COR-L47 (cell line): Measurements from ENCODE around the gene LRP4.

ENCODE experiments used
- DNase-seq: peaks from one replicate; lab custom pipeline; 2025; lab: John Stamatoyannopoulos, UW

Gene LRP4

GRCh38 chr11:46845740-46846509, 72.4 kb downstream of the LRP4 start, which contains the start of gene CKAP5:
TSS of gene CKAP5 (minus strand) at chr11:46846280. CDS start at chr11:46821231, 25,049 bp downstream.
- peak; percentile 91 for DNase-seq

GRCh38 chr11:46845440-46845739, 73.0 kb downstream of the LRP4 start:
- peak; percentile 39 for DNase-seq

- DNase-seq = no peak
These were observed 78.2 kb downstream of the LRP4 start for GRCh38 chr11:46840116-46840515.

DNA sequence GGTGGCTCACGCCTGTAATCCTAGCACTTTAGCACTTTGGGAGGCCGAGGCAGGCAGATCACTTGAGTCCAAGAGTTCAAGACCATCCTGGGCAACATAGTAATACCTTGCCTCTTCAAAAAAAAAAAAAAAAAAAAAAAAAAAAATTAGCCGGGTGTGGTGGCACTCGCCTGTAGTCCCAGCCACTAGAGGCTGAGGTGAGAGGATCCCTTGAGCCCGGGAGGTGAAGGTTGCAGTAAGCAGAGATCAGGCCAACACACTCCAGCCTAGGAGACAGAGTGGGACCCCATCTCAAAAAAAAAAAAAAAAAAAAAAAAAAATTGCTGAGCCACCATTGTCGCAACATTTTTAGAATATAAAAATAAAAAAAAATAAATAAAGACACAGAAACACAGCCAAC, 79.8 kb downstream of the LRP4 start:
- no peak for DNase-seq

- DNase-seq = no peak
These were observed 80.5 kb downstream of the LRP4 start for GRCh38 chr11:46837860-46838259.

DNA sequence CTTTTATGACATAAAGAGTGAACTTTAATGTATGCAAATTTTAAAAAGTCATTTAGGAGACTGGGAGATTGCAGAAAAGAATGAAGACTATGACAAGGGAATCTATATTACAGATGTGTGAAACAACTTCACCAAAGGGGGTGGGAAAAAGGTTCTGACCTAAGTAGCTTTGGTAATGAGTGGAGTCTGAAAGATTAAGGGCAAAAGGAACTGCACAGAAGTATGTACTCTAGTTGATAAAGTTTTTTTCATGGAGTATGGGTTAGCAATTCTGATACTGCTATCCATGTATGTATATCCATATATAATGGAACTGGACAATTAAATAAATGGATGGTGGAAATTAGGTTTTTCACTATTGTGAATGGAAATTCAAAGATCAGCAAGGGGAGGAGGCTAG, 81.5 kb downstream of the LRP4 start:
- no peak for DNase-seq

DNA sequence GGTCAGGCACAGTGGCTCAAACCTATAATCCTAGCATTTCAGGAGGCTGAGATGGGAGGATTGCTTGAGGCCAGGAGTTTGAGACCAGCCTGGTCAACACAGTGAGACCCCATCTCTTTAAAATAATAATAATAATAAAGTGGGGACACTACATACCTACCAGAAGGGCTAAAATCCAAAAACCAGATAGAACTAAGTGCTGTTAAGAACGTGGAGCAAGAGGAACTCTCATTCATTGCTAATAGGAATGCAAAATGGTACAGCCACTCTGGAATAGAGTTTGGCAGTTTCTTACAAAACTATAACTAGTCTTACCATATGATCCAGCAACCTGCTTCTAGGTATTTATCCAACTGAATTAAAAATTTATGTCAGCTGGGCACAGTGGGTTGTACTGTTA, 81.9 kb downstream of the LRP4 start:
- DNase-seq = no peak

DNA sequence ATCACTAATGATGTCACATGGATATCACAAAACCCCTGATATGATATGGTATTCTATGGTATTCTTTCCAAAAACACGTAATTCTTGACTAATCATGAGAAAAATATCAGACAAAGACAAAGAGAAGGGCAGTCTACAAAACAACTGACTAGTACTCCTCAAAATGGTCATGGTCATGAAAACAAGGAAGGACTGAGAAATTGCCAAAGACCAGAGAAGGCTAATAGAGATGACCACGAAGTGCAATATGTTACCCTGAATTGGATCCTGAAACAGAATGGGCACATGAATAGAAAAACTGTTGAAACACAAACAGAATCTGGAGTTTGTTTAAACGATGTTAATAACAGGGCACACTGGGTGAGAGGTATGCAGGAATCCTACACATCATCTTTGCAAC, 82.5 kb downstream of the LRP4 start:
- no peak for DNase-seq

DNA sequence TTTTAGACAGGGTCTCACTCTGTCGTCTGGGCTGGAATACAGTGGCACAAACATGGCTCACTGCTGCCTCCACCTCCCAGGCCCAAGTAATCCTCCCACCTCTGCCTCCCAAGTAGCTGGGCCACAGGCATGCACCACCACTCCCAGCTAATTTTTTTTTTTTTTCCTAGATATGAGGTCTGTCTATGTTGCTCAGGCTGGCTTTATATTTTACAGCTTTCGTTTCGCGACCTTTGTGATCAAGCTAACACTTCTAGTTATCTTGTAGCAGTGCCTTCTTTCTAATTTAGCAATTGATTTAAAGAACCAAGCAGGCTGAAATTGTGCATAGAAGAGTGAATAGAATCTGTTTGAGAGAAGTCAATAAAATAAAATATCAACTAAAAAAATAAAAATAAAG, 83.5 kb downstream of the LRP4 start:
- no peak for DNase-seq

- DNase-seq = no peak
These were observed 85.7 kb downstream of the LRP4 start for GRCh38 chr11:46832511-46833214.

DNA sequence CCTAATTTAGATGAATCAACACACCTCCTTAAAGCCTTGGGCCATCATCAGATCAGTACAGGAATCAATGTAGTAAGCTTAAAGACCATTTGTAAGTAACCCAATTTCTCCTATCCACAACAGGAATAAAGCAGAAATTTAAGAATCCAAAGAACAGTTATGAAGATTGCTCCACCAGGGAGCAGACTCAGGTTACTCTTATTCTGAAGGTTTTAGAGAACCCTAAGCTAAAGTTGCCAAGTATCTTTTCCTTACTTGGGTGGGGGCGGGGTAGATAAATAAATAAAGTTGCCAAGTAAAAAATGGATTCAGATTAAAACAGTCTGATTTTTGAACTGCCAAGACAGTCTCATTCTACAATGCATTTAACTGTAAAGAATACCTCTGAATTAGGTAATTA, 90.4 kb downstream of the LRP4 start:
- DNase-seq = no peak

- DNase-seq = peak; percentile 47
These were observed 91.9 kb downstream of the LRP4 start for GRCh38 chr11:46826310-46827044.

DNA sequence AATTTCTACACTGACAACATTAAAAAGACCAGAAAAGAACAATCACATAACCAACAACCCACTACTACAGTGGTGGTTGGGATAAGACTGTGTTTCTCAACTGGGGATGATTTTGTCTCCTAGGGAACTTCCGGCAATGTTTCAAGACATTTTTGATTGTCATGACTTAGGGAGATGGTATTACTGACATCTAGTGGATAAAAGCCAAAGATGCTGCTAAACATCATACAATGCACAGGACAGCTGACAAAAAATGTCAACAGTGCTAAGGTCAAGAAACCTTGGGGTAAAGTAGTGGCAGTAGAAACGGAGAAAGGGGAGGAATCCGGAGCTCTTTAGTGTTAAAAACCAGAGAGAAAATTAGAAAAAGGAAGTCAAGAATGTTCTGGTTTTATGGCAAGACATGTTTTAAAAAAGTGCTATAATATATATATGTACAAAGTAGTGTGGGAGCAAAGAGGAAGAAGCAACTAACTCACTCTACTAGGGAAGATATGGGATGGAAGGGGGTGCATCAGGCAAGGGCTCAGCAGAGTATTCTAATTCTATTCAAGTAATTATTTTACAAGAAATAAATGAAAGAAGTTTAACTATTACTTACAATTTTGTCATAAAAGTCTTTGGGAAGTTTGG, 109.4 kb downstream of the LRP4 start:
- no peak for DNase-seq
